Calu3 (cell line): ENCODE measurements around the gene SEL1L3. TPM values are rescaled to one million over a fixed set of nuclear protein-coding genes. Genes with fewer than 3 reads are reported as not detected.

Experiments used
- BruUV-seq: library from RNA; stranded (reverse); fragments of 400-500 nt; replicated peaks from 2 replicates; lab custom pipeline; 2021; lab: Mats Ljungman, UMichigan
- CTCF ChIA-PET: fragments of 300-600 bp; sonication (Branson Sonifier 250); formaldehyde crosslinking; loops from one replicate; lab custom pipeline; 2022; ENCODE audit warnings: antibody characterized with exemption; lab: Charles Lee
- DNase-seq: peaks from one replicate; pipeline ENCODE4 v3.0.0; 2022
- H3K27ac Mint-ChIP-seq: one replicate; pipeline ENCODE4 v1.8.0; 2022; ENCODE audit warnings: mixed read lengths; ENCODE audit not compliant: unreplicated experiment
- H3K27me3 Mint-ChIP-seq: one replicate; pipeline ENCODE4 v1.8.0; 2022; ENCODE audit warnings: mixed read lengths; ENCODE audit not compliant: unreplicated experiment
- H3K36me3 Mint-ChIP-seq: one replicate; pipeline ENCODE4 v1.8.0; 2022; ENCODE audit warnings: mild to moderate bottlenecking, moderate library complexity, mixed read lengths; ENCODE audit not compliant: insufficient read depth, unreplicated experiment
- H3K4me1 Mint-ChIP-seq: one replicate; pipeline ENCODE4 v1.8.0; 2022; ENCODE audit warnings: mild to moderate bottlenecking, low read depth, mixed read lengths; ENCODE audit not compliant: unreplicated experiment
- H3K4me3 Mint-ChIP-seq: one replicate; pipeline ENCODE4 v1.8.0; 2022; ENCODE audit warnings: mild to moderate bottlenecking, low read depth, moderate library complexity, mixed read lengths; ENCODE audit not compliant: unreplicated experiment
- H3K9me3 Mint-ChIP-seq: one replicate; pipeline ENCODE4 v1.8.0; 2022; ENCODE audit warnings: low read depth, mixed read lengths; ENCODE audit not compliant: unreplicated experiment
- CTCF ChIP-seq: fragments of 200-600 bp; IDR thresholded peaks from one replicate; pipeline ENCODE4 v1.8.0; 2022; ENCODE audit warnings: antibody characterized with exemption; ENCODE audit not compliant: unreplicated experiment
- intact Hi-C: fragments of 100-400 bp; cut with micrococcal nuclease; formaldehyde crosslinking; loops from one replicate; pipeline ENCODE4 v1.10.0; 2022; ENCODE audit not compliant: unreplicated experiment
- total RNA-seq: library from RNA; stranded (reverse); gene quantifications from 2 replicates; pipeline ENCODE4 v1.2.3, GENCODE V29; 2022

SEL1L3 gene
- total RNA-seq, 1 experiment from 2014 or later: 120 TPM

- no peaks in the 10 kb centered on the region for H3K9me3 Mint-ChIP-seq
- no TSS peak for BruUV-seq
- no peak for DNase-seq
- H3K27ac Mint-ChIP-seq: no peak overlapping the region
- no peaks in the 10 kb centered on the region for H3K36me3 Mint-ChIP-seq
- peaks cover 9% of the 10 kb centered on the region for H3K4me1 Mint-ChIP-seq
- no peak for TF ChIP-seq CTCF
- no peak overlapping the region for H3K4me3 Mint-ChIP-seq
- CTCF ChIA-PET: no interaction called here
- intact Hi-C loops: no loop called here
- H3K27me3 Mint-ChIP-seq: no peaks in the 10 kb centered on the region
Observed at GRCh38 chr4:25710637-25711036, 152.2 kb downstream of the SEL1L3 start.

- CTCF ChIA-PET: no interaction called here
- H3K4me1 Mint-ChIP-seq: peaks cover 16% of the 10 kb centered on the region
- no TSS peak for BruUV-seq
- H3K27ac Mint-ChIP-seq: no peak overlapping the region
- TF ChIP-seq CTCF: no peak
- no peaks in the 10 kb centered on the region for H3K9me3 Mint-ChIP-seq
- intact Hi-C loops: no loop called here
- no peaks in the 10 kb centered on the region for H3K27me3 Mint-ChIP-seq
- no peaks in the 10 kb centered on the region for H3K36me3 Mint-ChIP-seq
- no peak overlapping the region for H3K4me3 Mint-ChIP-seq
- DNase-seq: no peak
Observed at GRCh38 chr4:25704516-25704915, 158.3 kb downstream of the SEL1L3 start.

GRCh38 chr4:25703731-25704388 is 158.9 kb downstream of the SEL1L3 start:
- no peak for TF ChIP-seq CTCF
- Mint-ChIP-seq H3K27ac (no peak overlapping the region), H3K4me1 (peaks cover 13% of the 10 kb centered on the region), H3K9me3 (no peaks in the 10 kb centered on the region), H3K36me3 (no peaks in the 10 kb centered on the region), H3K4me3 (no peak overlapping the region), H3K27me3 (no peaks in the 10 kb centered on the region)
- intact Hi-C loops: no loop called here
- no TSS peak for BruUV-seq
- peak; percentile 4 for DNase-seq
- CTCF ChIA-PET: no interaction called here

- H3K27me3 Mint-ChIP-seq: no peaks in the 10 kb centered on the region
- no peak overlapping the region for H3K27ac Mint-ChIP-seq
- intact Hi-C loops: no loop called here
- H3K4me1 Mint-ChIP-seq: peaks cover 8% of the 10 kb centered on the region
- CTCF ChIA-PET: no interaction called here
- BruUV-seq: no TSS peak
- no peaks in the 10 kb centered on the region for H3K9me3 Mint-ChIP-seq
- DNase-seq: no peak
- TF ChIP-seq CTCF: no peak
- H3K4me3 Mint-ChIP-seq: no peak overlapping the region
- H3K36me3 Mint-ChIP-seq: no peaks in the 10 kb centered on the region
Observed at GRCh38 chr4:25702848-25703247, 159.9 kb downstream of the SEL1L3 start.
